RWPE1 (cell line): Measurements from ENCODE around the gene EPS15.
"Not testable (repeated sequence)": the region's sequence is repeated elsewhere in the genome, so short reads cannot be mapped to it uniquely, and the experiment has no call there.

Experiments
- CTCF ChIA-PET: fragments of 350-600 bp; sonication (Branson Sonifier 250); formaldehyde crosslinking; extraction: SDS; loops from one replicate; lab custom pipeline; 2021; lab: Yijun Ruan, JAX
- POLR2A ChIA-PET: fragments of 400-600 bp; formaldehyde crosslinking; extraction: SDS; loops from one replicate; lab custom pipeline; 2020; ENCODE audit warnings: antibody characterized with exemption; ENCODE audit not compliant: low non-redundant PET; lab: Yijun Ruan, JAX
- DNase-seq: peaks from one replicate; pipeline ENCODE4 v3.0.0; 2012; ENCODE audit warnings: low spot score
- H3K27ac ChIP-seq: fragments of 450-650 bp; 2 replicates; pipeline ENCODE4 v1.5.1; 2017
- CTCF ChIP-seq: fragments of 450-650 bp; conservative IDR thresholded peaks from 2 replicates; pipeline ENCODE4 v1.5.1; 2017; ENCODE audit warnings: low read depth, mild to moderate bottlenecking

EPS15 gene

DNA sequence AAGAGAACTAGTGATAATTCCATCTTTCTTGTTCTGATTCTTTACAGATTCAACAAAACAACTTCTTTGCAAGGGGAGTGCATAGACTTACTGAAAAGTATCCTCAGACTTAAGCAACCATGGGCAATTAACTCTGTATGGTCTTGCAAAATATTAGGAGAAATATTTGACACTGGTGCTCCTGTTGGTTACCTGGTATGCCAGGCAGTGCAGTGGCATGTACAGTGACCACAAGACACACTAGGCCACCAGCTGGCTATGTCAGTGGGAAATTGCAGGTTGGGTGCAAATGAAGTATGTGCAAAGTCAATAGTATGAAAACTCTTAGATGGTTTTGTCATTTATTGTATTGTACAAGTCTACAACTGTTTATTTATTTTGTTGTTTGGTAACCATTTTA, 34.5 kb downstream of the EPS15 start:
- H3K27ac ChIP-seq, result no peak overlapping the region
- TF ChIP-seq CTCF, result no peak
- POLR2A ChIA-PET, result no interaction called here
- CTCF ChIA-PET, result no interaction called here
- DNase-seq, result no peak

DNA sequence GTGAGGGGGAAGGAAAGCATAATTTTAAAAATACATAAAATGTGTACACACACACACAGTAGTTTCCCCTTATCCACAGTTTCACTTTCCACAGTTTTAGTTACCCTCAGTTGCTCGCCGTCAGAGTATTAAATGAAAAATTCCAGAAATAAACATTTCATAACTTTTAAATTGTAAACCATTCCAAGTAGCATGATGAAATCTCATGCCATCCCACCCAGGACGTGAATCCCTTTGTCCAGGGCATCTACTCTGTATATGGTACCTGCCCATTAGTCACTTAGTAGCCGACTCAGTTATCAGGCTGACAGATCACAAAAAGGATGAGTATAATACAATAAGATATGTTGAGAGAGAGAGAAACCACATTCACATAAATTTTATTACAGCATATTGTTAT, 36.2 kb downstream of the EPS15 start:
- ChIA-PET CTCF (no interaction called here), POLR2A (no interaction called here)
- no peak overlapping the region for H3K27ac ChIP-seq
- no peak for TF ChIP-seq CTCF
- no peak for DNase-seq

GRCh38 chr1:51474832-51475620, 44.0 kb downstream of the EPS15 start:
- CTCF ChIA-PET, H3K27ac ChIP-seq, DNase-seq, POLR2A ChIA-PET: not testable (repeated sequence)

DNA sequence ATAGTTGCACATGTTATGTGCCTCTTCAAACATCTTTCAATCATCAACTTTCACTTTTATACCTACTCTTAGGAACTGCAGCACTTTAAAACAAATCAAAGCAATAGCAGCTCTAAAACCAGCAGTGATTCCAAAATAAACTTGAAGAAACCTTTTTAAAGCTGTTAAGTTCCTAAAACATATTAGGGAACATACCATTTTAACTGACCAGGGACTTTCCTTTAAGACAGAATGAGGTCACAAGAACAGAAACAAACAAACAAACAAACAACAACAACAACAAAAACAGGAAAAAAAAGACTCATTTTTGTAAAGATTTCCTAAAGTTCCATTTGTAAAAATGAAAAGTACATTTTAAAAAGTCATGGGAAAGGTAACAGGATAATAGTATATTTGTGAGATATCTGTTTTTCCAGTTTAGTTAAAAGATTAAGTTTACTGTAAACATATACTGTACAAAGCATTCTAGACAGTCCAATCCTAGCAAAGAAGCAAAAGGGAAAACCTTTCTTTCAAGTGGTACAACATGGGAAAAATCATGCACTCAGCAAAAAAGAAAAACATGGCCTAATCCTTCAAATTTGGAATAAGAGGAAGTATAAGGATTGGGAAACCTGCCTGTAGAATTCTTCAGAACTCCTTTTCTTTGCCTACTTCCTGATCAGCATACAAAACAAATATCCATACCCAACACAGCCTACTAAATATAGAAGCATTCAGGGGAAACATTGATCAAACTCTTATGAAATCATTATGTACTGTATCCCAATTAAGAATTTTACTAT, 45.5 kb downstream of the EPS15 start:
- POLR2A ChIA-PET, result no interaction called here
- CTCF ChIA-PET, result interaction anchor here (0.6 kb wide), 1 partner anchor 162 kb away, joined by 3 read pairs; no protein-coding TSS in a partner anchor
- TF ChIP-seq CTCF, result no peak
- H3K27ac ChIP-seq, result no peak overlapping the region
- DNase-seq, result no peak

DNA sequence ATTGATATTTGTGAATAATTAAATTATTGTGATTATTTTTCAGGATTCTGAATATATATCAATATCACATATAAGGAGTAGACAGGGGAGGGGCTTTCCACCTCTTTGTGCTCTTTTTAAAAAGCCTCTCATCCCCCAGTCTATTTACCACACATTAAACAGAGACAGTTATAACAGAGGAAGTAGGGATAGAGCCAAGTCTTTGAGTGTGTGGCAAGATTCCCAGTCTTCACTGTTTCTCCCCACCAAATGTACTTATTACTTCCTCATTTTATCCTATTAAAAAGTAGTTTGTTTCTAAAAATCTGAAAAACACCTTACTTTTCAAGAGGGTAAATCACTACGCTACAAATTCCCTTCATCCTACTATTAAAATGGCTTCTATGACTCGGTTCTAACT, 46.7 kb downstream of the EPS15 start:
- H3K27ac ChIP-seq, result no peak overlapping the region
- POLR2A ChIA-PET, result interaction anchor here (0.6 kb wide), 1 partner anchor 92 kb away, joined by 7 read pairs; no protein-coding TSS in a partner anchor
- no peak for TF ChIP-seq CTCF
- CTCF ChIA-PET, result no interaction called here
- DNase-seq, result no peak

DNA sequence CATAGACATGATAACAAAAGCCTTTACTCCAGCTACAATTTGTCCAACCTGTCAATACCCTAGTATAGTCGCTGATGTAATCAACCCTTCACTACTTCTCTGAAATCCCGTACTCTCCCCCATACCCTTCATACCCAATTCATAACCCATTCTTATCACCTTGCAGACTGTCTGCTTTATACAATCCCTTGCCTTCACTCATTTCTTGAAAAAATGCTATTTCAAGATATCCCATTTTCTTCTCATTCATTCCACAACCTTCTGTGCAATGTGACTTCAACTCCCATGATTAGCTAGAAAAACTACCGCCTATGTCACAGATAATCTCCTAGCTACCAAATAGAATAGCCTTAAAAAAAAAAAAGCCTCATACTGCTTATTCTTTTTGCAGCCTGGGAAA, 49.5 kb downstream of the EPS15 start:
- DNase-seq, result no peak

More for the DNA sequence above, 49.5 kb downstream of the EPS15 start:
- no peak overlapping the region for H3K27ac ChIP-seq
- CTCF ChIA-PET, result interaction anchor here (0.7 kb wide), 1 partner anchor 581 kb away, joined by 3 read pairs; no protein-coding TSS in a partner anchor
- no peak for TF ChIP-seq CTCF
- POLR2A ChIA-PET, result no interaction called here
